ENCODE results near the gene CREB5.

The CREB5 gene

DNA sequence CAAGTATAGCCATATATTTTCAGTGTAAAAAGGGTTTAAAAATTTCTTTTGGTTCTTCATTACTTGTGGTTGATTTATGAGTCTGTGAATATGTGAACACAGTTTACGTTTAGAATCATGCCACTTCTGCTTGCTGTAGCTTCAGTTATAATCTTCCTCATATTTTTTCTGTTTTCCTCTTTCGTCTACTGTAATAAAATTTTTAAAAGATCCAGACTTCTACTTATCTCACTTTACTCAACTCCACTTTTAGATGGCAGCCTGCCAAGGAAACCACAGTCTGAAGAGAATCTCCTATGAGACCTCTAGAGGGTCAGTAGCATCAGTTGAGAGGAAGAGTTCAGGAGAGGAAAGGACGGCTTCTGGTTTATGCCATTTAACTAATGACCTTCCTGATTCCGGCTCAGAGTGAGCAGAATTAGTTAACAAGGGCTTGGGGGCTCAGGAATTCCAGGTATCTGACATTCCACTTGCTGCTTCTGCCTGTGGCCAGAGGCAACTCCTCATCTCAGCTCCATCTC, 21.4 kb downstream of the CREB5 start:
- no peak for DNase-seq (ENCODE audit: low read depth in 2 of 2, low spot score in 1 of 2)

DNA sequence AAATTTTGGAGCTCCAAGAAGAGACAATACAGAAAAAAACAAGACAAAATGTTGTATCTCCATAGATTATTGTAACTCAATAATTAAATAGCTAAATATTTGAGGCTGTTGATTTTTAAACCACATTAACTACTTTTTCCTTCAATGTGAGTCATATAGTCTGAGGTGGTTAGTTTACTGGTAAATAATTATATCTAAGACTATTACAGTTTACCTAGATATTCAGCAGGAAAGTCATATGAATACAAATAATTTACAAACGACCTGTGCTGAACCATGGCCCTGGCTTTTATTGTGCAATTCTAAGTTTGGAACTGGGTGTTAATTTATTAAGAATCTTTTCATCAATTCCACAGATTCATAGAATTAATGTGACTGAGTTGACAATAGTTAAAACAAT, 22.2 kb downstream of the CREB5 start:
- DNase-seq (ENCODE audit: low read depth in 2 of 2, low spot score in 1 of 2): no peak

- DNase-seq (ENCODE audit: low read depth in 2 of 2, low spot score in 1 of 2): no peak
These were observed 22.8 kb downstream of the CREB5 start for GRCh38 chr7:28435152-28435551.

DNA sequence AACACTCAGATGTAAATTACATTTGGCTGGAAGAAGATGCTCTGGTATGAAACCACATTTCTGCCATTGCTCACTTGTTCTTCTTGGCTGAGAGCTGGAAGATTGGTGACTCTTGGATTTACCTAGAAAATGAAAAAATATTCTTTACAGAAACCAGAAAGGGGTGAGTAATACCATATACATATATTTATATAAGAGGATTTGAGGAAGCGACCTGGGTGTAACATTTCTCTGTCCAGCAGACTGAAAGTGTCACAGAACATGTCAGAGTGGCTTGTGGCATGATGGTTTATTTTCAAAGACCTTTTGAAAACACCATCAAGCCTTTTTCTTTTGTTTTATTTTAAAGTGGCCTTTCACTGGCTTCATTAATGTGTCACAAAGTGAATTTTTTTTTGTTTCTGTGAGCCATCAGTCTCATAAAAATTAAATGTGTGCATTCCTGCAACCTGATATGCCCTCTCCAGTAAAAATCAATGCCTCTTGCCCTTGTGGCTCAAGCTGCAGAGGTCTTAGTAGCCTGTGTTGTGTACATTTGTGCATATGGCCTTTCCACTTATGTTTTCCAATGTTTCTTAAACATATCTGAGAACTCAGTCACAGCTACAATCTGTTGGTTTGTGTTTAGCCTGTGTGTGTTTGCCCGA, 23.5 kb downstream of the CREB5 start:
- DNase-seq (ENCODE audit: low read depth in 2 of 2, low spot score in 1 of 2): no peak

DNA sequence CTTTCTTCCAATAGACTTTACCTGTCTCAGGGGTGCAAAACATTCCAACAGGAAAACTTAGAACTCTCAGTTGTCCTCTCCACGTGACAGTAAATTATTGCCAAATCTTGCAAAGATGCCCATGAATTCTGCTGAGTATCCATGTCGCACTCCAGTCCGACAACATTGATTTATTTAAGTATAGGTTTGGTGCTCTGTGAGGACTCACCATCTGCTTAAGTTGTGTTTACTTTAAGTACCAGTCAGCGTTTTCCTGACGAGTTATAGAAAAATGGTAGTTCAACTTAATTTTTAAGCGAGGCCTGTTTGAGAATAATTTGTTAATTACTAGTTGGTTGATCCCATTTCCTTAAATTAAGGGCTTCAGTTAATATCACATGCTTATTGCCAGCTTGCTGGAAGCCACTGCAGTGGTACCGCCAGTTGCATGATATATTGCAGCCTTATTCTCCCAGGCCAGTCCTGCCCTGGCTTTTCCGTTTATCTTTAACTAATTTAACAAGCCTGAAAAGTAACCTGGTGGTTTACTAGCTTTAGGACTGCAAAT, 27.8 kb downstream of the CREB5 start:
- no peak for DNase-seq (ENCODE audit: low read depth in 2 of 2, low spot score in 1 of 2)

GRCh38 chr7:28442540-28443420, 30.5 kb downstream of the CREB5 start:
- DNase-seq (ENCODE audit: low read depth in 2 of 2, low spot score in 1 of 2): no peak

DNA sequence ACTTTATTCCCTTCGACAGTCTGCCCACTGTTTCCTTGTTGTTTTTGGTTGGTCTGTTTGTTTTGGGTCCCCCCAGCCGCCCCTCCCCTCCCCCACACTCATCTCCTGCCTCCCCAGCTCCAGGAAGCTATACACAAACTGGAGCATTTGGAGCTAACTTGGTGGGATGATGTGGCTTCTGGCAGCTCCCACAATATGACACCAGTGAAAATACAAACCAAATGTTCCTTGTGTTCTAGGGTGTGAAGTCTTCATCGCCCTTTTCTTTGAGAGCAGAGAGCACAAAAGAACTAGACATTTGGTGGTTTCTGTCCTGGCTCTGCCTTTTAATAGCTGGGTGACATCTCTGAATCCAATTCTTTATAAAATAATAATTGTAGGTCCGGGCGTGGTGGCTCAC, 33.8 kb downstream of the CREB5 start:
- DNase-seq (ENCODE audit: low read depth in 2 of 2, low spot score in 1 of 2): no peak

DNA sequence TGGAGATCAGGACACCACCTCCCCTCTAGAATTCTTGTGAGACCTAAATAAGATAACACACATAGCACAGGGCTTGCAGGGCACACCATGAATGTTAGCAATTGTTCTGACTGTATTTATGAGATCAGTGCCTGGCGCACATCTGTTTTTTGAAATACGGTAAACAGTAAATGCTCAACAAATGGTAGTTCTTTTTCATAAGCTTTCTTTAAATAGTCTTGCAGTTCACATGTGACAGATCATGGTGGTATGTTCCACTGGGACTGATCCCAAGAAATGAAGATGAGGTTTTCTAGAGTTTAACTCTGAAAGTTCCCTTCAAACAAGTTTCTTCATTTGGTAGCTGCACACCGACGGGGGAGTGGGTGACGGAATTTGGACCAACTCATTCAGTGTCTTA, 34.8 kb downstream of the CREB5 start:
- DNase-seq (ENCODE audit: low read depth in 2 of 2, low spot score in 1 of 2): no peak

GRCh38 chr7:28448708-28449107, 36.4 kb downstream of the CREB5 start:
- DNase-seq (ENCODE audit: low read depth in 2 of 2, low spot score in 1 of 2): no peak

GRCh38 chr7:28452681-28453080, 40.4 kb downstream of the CREB5 start:
- DNase-seq (ENCODE audit: low read depth in 2 of 2, low spot score in 1 of 2): no peak

DNA sequence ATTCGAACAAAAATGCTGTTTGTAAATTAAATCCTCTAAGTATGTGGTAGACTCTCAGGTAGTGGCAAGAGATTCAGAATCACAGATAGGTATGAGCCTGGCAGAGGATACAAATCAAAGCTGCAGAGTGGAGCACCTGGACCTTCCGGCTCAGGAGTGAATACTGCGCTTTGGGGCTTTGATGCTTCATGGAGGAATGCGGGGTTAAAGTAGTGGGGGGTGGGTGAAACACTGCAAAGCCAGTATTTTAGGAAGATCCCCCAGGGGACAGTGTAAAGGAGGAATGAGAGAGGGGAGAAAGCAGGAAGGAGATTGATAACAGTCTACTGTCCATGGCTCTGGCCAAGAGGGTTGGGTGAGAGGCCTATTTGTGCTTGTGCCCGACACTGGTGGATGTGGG, 43.2 kb downstream of the CREB5 start:
- DNase-seq (ENCODE audit: low read depth in 2 of 2, low spot score in 1 of 2): no peak

- DNase-seq (ENCODE audit: low read depth in 2 of 2, low spot score in 1 of 2): no peak
These were observed 43.7 kb downstream of the CREB5 start for GRCh38 chr7:28456044-28456443.

DNA sequence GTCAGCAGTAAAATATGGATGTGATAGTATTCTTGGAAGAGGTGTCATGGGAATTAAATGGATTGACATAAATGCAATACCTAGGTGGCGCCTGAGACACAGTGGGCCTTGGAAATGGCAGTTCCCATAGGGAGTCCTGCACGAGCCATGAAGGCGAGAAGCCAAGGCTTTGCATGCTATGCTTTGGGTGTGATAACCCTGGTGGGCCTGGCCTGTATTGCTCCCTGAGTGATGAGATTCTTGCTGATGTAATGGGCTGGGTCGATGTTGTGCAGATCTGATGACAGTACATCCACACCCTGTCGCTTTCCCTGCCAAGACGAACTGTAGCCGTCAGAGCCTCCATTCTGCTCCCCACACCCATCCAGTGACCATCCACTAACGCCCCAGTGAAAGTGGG, 46.4 kb downstream of the CREB5 start:
- DNase-seq (ENCODE audit: low read depth in 2 of 2, low spot score in 1 of 2): no peak

GRCh38 chr7:28459306-28459705, 47.0 kb downstream of the CREB5 start:
- DNase-seq (ENCODE audit: low read depth in 2 of 2, low spot score in 1 of 2): no peak

- no peak for DNase-seq (ENCODE audit: low read depth in 2 of 2, low spot score in 1 of 2)
These were observed 53.4 kb downstream of the CREB5 start for GRCh38 chr7:28465697-28466096.

DNA sequence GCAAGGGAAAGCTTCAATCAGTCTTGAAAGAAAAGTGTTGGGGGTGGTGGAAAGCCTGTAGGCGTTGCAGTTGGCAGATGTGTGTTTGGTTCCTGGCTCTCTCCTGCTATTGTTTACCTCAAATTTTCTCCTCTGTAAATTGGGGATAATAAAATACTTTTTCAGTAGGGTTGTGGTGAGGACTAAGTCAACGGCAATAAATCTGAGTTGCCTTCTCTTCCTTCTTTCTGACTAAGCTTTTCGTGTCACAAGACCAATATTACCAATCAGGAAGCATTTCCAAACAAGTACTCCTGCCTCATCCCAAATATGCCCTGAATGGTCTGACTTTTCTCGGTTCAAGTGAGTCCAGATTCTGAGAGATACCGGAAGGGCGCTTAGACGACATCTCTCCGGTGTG, 54.0 kb downstream of the CREB5 start:
- DNase-seq (ENCODE audit: low read depth in 2 of 2, low spot score in 1 of 2): no peak

GRCh38 chr7:28466885-28467284, 54.6 kb downstream of the CREB5 start:
- DNase-seq (ENCODE audit: low read depth in 2 of 2, low spot score in 1 of 2): no peak

GRCh38 chr7:28469562-28469961, 57.2 kb downstream of the CREB5 start:
- no peak for DNase-seq (ENCODE audit: low read depth in 2 of 2, low spot score in 1 of 2)

DNA sequence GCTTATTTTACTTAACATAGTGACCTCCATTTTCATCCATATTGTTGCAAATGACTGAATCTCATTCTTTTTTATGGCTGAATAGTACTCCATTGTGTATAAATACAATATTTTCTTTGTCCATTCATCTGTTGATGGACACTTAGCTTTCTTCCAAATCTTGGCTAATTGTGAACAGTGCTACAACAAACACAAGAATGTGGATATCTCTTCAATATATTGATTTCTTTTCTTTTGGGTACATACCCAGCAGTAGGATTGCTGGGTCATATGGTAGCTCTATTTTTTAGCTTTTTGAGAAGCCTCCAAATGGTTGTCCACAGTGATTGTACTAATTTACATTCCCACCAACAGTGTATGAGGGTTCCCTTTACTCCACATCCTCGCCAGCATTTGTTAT, 58.0 kb downstream of the CREB5 start:
- no peak for DNase-seq (ENCODE audit: low read depth in 2 of 2, low spot score in 1 of 2)

DNA sequence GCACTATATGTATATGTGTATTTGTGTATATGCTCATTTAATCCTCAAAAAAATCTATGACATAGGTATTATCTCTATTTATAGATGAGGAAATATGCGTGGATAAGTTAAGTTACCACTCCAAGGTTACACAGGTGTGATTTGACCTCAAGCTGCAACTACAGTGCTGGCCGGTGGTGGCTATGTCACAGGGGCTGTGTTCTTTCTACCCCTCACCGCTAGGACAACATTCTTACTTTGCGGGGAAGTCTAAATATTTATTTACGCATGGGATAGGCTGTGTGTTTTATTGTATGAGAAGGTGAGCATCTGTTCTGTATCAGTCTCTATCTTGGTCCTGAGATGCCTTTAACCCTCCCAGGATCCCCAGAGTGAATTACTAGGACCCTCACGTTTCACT, 60.0 kb downstream of the CREB5 start:
- DNase-seq (ENCODE audit: low read depth in 2 of 2, low spot score in 1 of 2): no peak

DNA sequence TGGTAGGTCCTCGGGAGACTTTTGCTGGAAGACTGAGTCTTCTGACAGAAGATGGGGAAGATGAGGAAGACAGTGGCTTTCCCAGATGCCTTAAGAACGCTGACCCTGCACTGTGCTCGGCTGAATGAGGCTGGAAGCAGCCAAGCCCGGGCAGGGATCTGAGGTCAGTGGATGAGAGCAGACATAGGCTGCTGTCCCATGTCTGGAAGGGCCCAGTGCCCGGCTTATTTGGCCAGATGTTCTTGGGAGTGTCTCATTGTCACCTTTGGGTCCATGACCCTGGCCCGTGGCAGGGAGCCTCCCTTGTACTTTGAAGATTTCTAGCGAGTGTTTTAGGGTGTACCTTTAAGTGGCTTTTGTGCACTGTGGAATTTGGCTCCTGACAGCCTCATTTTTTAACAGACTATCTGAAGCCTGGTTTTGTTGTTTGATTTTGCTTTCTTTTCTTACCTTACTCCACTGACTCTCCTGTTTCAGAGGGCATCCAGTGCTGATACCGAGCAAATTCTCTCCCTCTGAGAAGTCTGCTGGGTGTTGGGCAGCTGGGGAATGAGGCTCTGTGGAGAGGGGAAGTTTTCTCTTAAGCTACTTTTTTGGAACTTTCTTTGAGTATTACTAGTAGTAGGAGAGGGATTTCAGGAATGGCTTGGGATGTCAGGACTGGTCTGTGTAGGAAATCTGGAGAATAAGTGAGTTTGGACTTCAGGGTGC, 61.4 kb downstream of the CREB5 start:
- DNase-seq (ENCODE audit: low read depth in 2 of 2, low spot score in 1 of 2): no peak

- DNase-seq (ENCODE audit: low read depth in 2 of 2, low spot score in 1 of 2): no peak
These were observed 61.9 kb downstream of the CREB5 start for GRCh38 chr7:28474282-28474638.
